Endothelial cell of umbilical vein (primary cell): Measurements from ENCODE around the gene GUCA2B. TPM values are rescaled to one million over a fixed set of nuclear protein-coding genes. Genes with fewer than 3 reads are reported as not detected.

Experiments used
- BruUV-seq: library from RNA; stranded (reverse); fragments of 400-500 nt; replicated peaks from 2 replicates; lab custom pipeline; 2021; lab: Mats Ljungman, UMichigan
- CTCF ChIA-PET: fragments of 300-600, 350-600 bp; sonication (Branson Sonifier 250); formaldehyde crosslinking; loops from one replicate; lab custom pipeline; 2021; ENCODE audit warnings: antibody characterized with exemption, inconsistent platforms; lab: Charles Lee
- POLR2A ChIA-PET: fragments of 300-600, 350-600 bp; sonication (Branson Sonifier 250); formaldehyde crosslinking; loops from one replicate; lab custom pipeline; 2021; ENCODE audit warnings: antibody characterized with exemption, inconsistent platforms; lab: Charles Lee
- DNase-seq: peaks from one replicate; pipeline ENCODE4 v3.0.0-alpha.2; 2011; ENCODE audit warnings: low read depth, low spot score
- FAIRE-seq: peaks from 2 replicates; lab custom pipeline; 2011; peaks lifted over from hg19 to GRCh38; lab: Jason Lieb, UNC
- H2AFZ ChIP-seq: 2 replicates; pipeline ENCODE4 v1.6.0; 2012; ENCODE audit warnings: low read depth, low read length, control low read depth, inconsistent platforms
- H3K27ac ChIP-seq: 2 replicates; pipeline ENCODE4 v1.5.1; 2011; ENCODE audit warnings: low read depth, mild to moderate bottlenecking, control low read depth, low read length, moderate library complexity; ENCODE audit not compliant: insufficient read depth
- H3K27me3 ChIP-seq, 2 experiments: 2 replicates each; pipeline versions ENCODE4 v1.6.0 to v1.6.1; 2011; ENCODE audit warnings: low read length in 2 of 2, mixed read lengths in 1 of 2; ENCODE audit not compliant: control insufficient read depth in 2 of 2, insufficient read depth in 2 of 2
- H3K36me3 ChIP-seq, 2 experiments: 2 replicates in 1 of 2; 3 replicates in 1 of 2; pipeline ENCODE4 v1.5.1; 2011; ENCODE audit warnings: low read length in 2 of 2, mild to moderate bottlenecking in 1 of 2, moderate library complexity in 1 of 2; ENCODE audit not compliant: control insufficient read depth in 2 of 2, insufficient read depth in 2 of 2; ENCODE audit errors: extremely low read depth in 1 of 2
- H3K4me1 ChIP-seq: 3 replicates; pipeline ENCODE4 v1.5.1; 2011; ENCODE audit warnings: mild to moderate bottlenecking, low read length; ENCODE audit not compliant: control insufficient read depth, insufficient read depth; ENCODE audit errors: extremely low read depth
- H3K4me2 ChIP-seq: 2 replicates; pipeline ENCODE4 v1.6.1; 2011; ENCODE audit warnings: low read length, control low read depth, mixed read lengths; ENCODE audit not compliant: insufficient read depth
- H3K4me3 ChIP-seq, 3 experiments: fragments of 200-600 bp in 1 of 3; sonication (generic), shearing (Covaris generic) in 1 of 3; replicated peaks in 1 of 3; 2 replicates each; pipeline ENCODE4 v1.5.1; 2011 to 2016; ENCODE audit warnings: control low read depth in 3 of 3, low read length in 3 of 3, mild to moderate bottlenecking in 2 of 3, inconsistent platforms in 1 of 3, low read depth in 1 of 3, moderate library complexity in 1 of 3; ENCODE audit not compliant: insufficient read depth in 1 of 3
- H3K79me2 ChIP-seq: 2 replicates; pipeline ENCODE4 v1.6.0; 2012; ENCODE audit warnings: low read length, inconsistent platforms; ENCODE audit not compliant: control insufficient read depth, insufficient read depth
- H3K9ac ChIP-seq: replicated peaks from 2 replicates; pipeline ENCODE3; 2011; ENCODE audit warnings: low read length, control low read depth; ENCODE audit not compliant: insufficient read depth; ENCODE audit errors: extremely low read depth
- H3K9me1 ChIP-seq: replicated peaks from 3 replicates; pipeline ENCODE4 v1.6.0; 2011; ENCODE audit warnings: mild to moderate bottlenecking, low read length; ENCODE audit not compliant: control insufficient read depth, insufficient read depth; ENCODE audit errors: extremely low read depth
- H3K9me3 ChIP-seq: replicated peaks from 2 replicates; pipeline ENCODE4 v1.5.1; 2012; ENCODE audit warnings: low read length, inconsistent platforms; ENCODE audit not compliant: control insufficient read depth, insufficient read depth
- H4K20me1 ChIP-seq: replicated peaks from 2 replicates; pipeline ENCODE3; 2011; ENCODE audit warnings: mild to moderate bottlenecking, low read length; ENCODE audit not compliant: control insufficient read depth, insufficient read depth; ENCODE audit errors: extremely low read depth
- CTCF ChIP-seq, 2 donors: IDR thresholded peaks; 1 replicate in 1 of 2; 2 replicates in 1 of 2; pipeline ENCODE4 v1.5.1; 2011; ENCODE audit warnings: low read length in 2 of 2, mild to moderate bottlenecking in 2 of 2, moderate library complexity in 2 of 2, control low read depth in 1 of 2, inconsistent platforms in 1 of 2, low read depth in 1 of 2; ENCODE audit not compliant: insufficient read depth in 1 of 2; ENCODE audit errors: extremely low read depth in 1 of 2
- EZH2 ChIP-seq: IDR thresholded peaks from 2 replicates; pipeline ENCODE4 v1.6.1; 2012; ENCODE audit warnings: borderline replicate concordance, low read depth, mild to moderate bottlenecking, moderate library complexity, low read length, inconsistent platforms; ENCODE audit not compliant: severe bottlenecking
- FOS ChIP-seq: IDR thresholded peaks from 2 replicates; pipeline ENCODE4 v1.6.1; 2011; ENCODE audit warnings: mild to moderate bottlenecking, low read length, moderate library complexity, borderline replicate concordance; ENCODE audit not compliant: insufficient read depth
- GATA2 ChIP-seq: IDR thresholded peaks from 2 replicates; pipeline ENCODE4 v1.7.0; 2011; ENCODE audit warnings: low read depth, mild to moderate bottlenecking, moderate library complexity, mixed read lengths, low read length; ENCODE audit not compliant: insufficient read length, insufficient read depth
- JUN ChIP-seq: IDR thresholded peaks from 2 replicates; pipeline ENCODE4 v1.6.1; 2011; ENCODE audit warnings: borderline replicate concordance, low read depth; ENCODE audit not compliant: insufficient read length, insufficient read depth
- MAX ChIP-seq: IDR thresholded peaks from 2 replicates; pipeline ENCODE4 v1.6.1; 2011; ENCODE audit not compliant: insufficient read depth, insufficient read length
- MYC ChIP-seq: IDR thresholded peaks from one replicate; pipeline ENCODE4 v1.6.1; 2011; ENCODE audit warnings: mild to moderate bottlenecking, low read depth, low read length
- POLR2A ChIP-seq: IDR thresholded peaks from 2 replicates; pipeline ENCODE4 v1.6.1; 2012; ENCODE audit warnings: low read depth, mild to moderate bottlenecking, control low read depth, low read length
- POLR2AphosphoS5 ChIP-seq: IDR thresholded peaks from 2 replicates; pipeline ENCODE4 v1.6.1; 2012; ENCODE audit warnings: low read depth, mild to moderate bottlenecking, control low read depth, low read length, moderate library complexity; ENCODE audit not compliant: insufficient read depth
- dilution Hi-C: fragments of 300-500 bp; cut with MboI; formaldehyde crosslinking; loops from one replicate; pipeline ENCODE4 v1.15.0; 2019; ENCODE audit warnings: low sequenced_read_pairs; ENCODE audit not compliant: extremely low pct_ligation_motif_present
- intact Hi-C: fragments of 100-400 bp; cut with micrococcal nuclease; formaldehyde crosslinking; loops from one replicate; pipeline ENCODE4 v1.10.0; 2022
- polyA plus RNA-seq, 4 experiments: library from polyadenylated mRNA; depleted of rRNA in 3 of 4; stranded (reverse) in 3 of 4; unstranded in 1 of 4; fragments of >200 nt; gene quantifications; 2 replicates each; pipeline versions ENCODE4 v1.2.1 to v1.2.3, GENCODE V29; 2011 to 2012; ENCODE audit warnings: missing spikeins in 1 of 4
- total RNA-seq: library from RNA; stranded (reverse); gene quantifications from 2 replicates; pipeline ENCODE4 v1.2.3, GENCODE V29; 2021

GUCA2B gene
- total and polyA plus RNA-seq, 2 donors (not counting 3 experiments of a cell fraction or from before 2014, with no cell fraction given): not detected

- no peaks in the 10 kb centered on the region for H3K9me1 ChIP-seq
- ChIA-PET CTCF (interaction anchor here (0.9 kb wide), 2 partner anchors 9 to 32 kb away, joined by 3 read pairs; no protein-coding TSS in a partner anchor), POLR2A (no interaction called here)
- no peak overlapping the region for H3K9ac ChIP-seq
- FAIRE-seq: no peak
- H3K4me1 ChIP-seq: no peaks in the 10 kb centered on the region
- no peak overlapping the region for H3K4me2 ChIP-seq
- H3K27ac ChIP-seq: no peak overlapping the region
- H3K79me2 ChIP-seq: no peaks in the 10 kb centered on the region
- no peaks in the 10 kb centered on the region for H4K20me1 ChIP-seq
- TF ChIP-seq POLR2AphosphoS5: no peak
- no peak for TF ChIP-seq POLR2A
- TF ChIP-seq FOS: no peak
- TF ChIP-seq GATA2: no peak
- TF ChIP-seq MAX: no peak
- TF ChIP-seq MYC: no peak
- TF ChIP-seq EZH2: no peak
- TF ChIP-seq JUN: no peak
- no peak for TF ChIP-seq CTCF (IDR thresholded peaks at IDR 0.05; ENCODE audit: extremely low read depth in 1 of 2, insufficient read depth in 1 of 2, low read depth in 1 of 2, low read length in 2 of 2)
- BruUV-seq: no TSS peak
- dilution Hi-C loops: no loop called here
- H3K27me3 ChIP-seq: peaks cover 12 to 17% of the 10 kb centered on the region in 2 experiments
- no peak for DNase-seq
- no peak overlapping the region for H3K4me3 ChIP-seq
- H3K9me3 ChIP-seq: no peaks in the 10 kb centered on the region
- no peak overlapping the region for H2AFZ ChIP-seq
- no peaks in the 10 kb centered on the region for H3K36me3 ChIP-seq
- intact Hi-C loops: loop anchor here (10.0 kb wide), 1 partner anchor 327 kb away; no protein-coding TSS in a partner anchor
These were observed 11.2 kb upstream of the GUCA2B start for GRCh38 chr1:42141978-42142377.
